NCI-H524 treated with DMSO at 0.1 percent for 48 hours (cell line): ENCODE results near the gene CAP2.
"Not testable (repeated sequence)": the region's sequence is repeated elsewhere in the genome, so short reads cannot be mapped to it uniquely, and the experiment has no call there.

ENCODE experiments used
- DNase-seq: peaks from one replicate; lab custom pipeline; 2025; lab: John Stamatoyannopoulos, UW

The CAP2 gene

DNA sequence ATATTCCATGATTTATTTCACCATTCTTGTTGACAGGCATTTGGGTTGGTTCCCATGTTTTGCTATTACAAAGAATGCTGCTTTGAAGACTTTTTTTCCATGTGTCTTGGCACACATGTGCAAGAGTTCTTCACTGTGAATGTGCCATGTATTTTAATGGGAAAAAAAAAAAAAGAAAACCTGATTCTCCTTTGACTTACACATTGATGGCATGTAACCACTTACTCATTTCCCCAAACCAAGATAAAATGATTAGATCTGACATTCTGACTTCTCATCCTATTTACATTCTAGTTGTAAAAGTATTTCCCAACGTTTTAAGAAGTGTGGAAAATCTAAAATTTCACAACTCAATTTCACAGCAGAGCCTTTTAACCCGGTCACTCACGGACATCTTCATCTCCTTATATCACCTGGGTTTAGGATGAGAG, 4.4 kb downstream of the CAP2 start:
- DNase-seq: no peak

- not testable (repeated sequence) for DNase-seq
Observed at GRCh38 chr6:17405181-17405943, 12.0 kb downstream of the CAP2 start.

GRCh38 chr6:17405944-17406245, 12.5 kb downstream of the CAP2 start:
- DNase-seq: no peak

GRCh38 chr6:17408081-17408480, 14.7 kb downstream of the CAP2 start:
- DNase-seq: no peak

DNA sequence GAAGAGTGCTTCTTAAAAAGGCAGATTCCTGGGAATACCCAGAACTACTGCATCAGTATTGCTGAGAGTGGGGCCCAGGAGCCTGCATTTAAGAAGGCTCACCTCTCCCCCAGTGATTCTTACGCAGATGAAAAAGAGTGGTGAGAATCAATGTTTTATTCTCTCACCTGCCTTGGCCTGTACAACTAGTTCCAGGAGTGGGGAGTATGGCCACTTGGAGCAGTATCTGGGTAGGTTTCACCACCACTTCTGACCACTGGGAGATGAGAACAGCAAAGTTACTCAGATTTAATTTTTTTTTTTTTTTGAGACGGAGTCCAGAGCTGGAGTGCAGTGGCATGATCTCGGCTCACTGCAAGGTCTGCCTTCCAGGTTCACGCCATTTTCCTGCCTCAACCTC, 16.9 kb downstream of the CAP2 start:
- no peak for DNase-seq

- no peak for DNase-seq
Observed at GRCh38 chr6:17413313-17413750, 19.9 kb downstream of the CAP2 start.

GRCh38 chr6:17414395-17414794, 21.0 kb downstream of the CAP2 start:
- DNase-seq: not testable (repeated sequence)

DNA sequence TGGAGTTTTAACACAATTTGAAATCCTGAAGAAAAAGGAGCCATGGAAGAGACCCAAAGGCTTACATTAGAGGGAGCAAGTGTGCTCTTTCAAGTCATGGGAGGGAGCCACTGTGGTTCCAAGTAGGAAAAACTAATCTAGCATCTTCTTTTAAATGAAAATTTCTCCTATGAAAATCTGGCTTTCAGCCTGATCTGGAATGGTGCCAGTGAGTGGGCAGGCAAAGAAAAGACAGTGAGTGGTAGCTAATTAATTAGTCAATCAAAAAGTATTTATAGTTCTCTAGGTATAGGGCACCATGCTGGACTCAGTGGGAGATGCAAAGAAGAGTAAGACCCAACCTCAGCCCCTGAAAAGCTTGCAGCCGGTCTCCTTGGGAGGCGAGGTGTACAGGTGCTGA, 21.9 kb downstream of the CAP2 start:
- no peak for DNase-seq

- no peak for DNase-seq
Observed at GRCh38 chr6:17416806-17417205, 23.4 kb downstream of the CAP2 start.

GRCh38 chr6:17417817-17418216, 24.4 kb downstream of the CAP2 start:
- no peak for DNase-seq

GRCh38 chr6:17418281-17419188, 25.1 kb downstream of the CAP2 start:
- peak; percentile 93 for DNase-seq

DNA sequence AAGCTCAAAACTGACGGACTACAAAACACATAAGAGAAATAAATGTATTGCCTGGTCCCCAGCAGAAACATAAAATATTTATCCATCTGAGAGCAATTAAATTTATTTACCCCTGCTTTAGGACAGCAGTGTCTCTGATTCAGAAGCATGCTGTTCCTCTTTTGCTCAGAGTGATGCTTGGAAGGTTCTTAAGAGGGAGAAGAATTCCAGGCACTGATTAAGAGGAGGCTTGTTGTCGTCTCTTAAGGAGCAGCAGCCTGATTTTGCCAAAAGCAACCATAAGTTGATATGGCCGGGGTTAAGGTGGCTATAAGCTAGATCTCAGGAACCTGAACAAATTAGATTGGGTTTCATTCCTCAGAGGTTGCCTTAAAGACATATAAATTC, 25.8 kb downstream of the CAP2 start:
- peak; percentile 47 for DNase-seq

DNA sequence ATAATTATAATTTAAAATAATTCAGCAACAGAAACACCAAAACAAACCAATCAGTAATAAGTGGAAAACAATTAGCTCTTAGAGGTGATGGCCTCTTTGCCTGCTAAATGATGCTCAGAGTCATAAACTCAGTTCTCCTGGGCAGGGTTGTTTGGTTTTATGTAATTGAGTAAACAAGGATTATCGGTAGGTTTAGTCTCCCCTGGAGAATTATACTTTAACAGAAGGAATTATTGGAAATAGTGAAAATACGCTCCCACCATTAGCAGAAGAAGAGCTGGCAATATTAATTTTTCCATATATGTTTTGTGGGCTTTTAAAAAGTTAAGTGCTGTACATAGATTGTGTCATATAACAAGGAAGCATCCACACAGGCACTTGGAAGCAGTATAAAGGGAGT, 27.0 kb downstream of the CAP2 start:
- no peak for DNase-seq

DNA sequence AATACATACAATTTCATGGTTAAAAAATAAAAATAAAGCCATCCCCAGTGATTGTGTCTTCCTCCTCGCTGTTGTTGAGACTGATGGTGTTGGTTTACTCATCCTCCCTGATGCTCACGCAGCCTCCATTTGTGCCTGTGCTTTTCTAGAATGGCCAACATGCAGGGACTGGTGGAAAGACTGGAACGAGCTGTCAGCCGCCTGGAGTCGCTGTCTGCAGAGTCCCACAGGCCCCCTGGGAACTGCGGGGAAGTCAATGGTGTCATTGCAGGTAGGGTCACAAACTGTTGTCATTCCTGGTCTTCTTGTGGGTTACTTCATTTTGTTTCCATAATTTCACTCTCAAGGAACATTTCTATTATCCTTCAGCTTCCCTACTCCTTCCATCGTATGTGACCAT, 28.0 kb downstream of the CAP2 start:
- DNase-seq: no peak

- DNase-seq: no peak
Observed at GRCh38 chr6:17423026-17423425, 29.6 kb downstream of the CAP2 start.

GRCh38 chr6:17427062-17427461, 33.7 kb downstream of the CAP2 start:
- DNase-seq: no peak

GRCh38 chr6:17427617-17428016, 34.2 kb downstream of the CAP2 start:
- DNase-seq: no peak

DNA sequence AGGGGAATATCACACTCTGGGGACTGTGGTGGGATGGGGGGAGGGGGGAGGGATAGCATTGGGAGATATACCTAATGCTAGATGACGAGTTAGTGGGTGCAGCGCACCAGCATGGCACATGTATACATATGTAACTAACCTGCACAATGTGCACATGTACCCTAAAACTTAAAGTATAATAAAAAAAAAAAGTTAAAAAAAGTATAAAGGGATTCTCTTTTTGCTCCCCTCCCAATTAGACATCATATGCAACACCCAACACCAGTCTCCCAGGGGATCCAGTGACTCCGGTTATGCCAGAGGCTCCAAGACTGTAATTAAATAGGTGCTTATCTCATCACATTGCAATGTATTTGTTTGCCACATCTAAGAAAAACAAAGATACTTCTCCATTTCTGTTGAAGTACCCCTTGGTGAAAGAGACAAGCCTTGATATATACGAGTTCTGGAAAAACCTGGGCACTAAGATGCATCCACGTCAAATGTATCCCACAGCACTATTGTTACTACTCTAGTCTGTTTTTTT, 35.3 kb downstream of the CAP2 start:
- DNase-seq: not testable (repeated sequence)

DNA sequence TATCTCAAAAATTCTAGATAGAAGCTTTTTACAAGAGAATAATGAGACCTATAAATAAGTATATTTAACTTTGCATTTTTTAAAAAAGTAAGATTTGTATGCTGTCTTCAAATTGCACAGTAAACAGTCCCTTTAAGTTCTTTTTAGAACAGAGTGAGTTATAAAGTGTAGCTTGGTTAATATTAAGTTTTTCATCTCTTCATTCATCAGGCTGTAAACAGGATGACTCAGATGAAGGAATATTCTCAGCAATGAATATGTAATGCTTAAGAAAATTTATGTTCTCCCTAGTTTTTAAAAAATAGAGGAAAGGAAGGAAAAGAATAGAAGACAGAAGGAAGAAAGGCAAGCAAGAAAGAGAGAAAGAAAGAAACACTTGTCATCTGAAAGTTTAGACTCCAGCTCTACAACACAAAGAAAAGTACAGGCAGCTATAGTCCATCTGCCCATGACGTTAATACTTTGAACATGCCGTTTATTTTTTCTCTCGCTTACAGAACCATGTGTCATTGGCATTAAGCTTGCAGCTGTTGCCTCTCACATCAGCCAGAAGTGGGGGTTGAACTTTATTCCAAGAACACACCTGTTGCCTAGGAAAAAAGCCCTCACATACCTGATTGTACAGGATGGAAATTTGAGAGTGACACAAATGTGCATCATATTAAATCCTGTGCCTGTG, 36.1 kb downstream of the CAP2 start:
- peak; percentile 93 for DNase-seq

DNA sequence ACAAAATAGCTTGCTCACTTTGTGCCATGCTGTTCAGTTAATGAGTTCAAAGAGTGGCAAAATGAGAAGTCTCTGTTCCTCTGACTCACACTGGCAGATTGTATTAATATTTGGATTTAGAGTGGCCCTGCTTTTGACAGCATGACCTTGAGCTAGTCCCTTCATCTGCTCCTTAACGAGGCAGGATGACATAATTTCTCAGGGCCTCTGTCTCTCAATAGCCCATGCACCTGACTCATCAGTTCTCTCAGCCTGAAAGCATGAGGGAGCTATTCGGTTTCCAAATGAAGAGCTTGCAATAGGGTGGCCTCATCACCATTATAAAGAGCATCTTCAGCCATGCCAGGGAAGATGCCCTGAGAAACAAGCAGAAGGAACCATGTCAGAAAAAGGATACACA, 38.2 kb downstream of the CAP2 start:
- no peak for DNase-seq

GRCh38 chr6:17432356-17432755, 39.0 kb downstream of the CAP2 start:
- no peak for DNase-seq

DNA sequence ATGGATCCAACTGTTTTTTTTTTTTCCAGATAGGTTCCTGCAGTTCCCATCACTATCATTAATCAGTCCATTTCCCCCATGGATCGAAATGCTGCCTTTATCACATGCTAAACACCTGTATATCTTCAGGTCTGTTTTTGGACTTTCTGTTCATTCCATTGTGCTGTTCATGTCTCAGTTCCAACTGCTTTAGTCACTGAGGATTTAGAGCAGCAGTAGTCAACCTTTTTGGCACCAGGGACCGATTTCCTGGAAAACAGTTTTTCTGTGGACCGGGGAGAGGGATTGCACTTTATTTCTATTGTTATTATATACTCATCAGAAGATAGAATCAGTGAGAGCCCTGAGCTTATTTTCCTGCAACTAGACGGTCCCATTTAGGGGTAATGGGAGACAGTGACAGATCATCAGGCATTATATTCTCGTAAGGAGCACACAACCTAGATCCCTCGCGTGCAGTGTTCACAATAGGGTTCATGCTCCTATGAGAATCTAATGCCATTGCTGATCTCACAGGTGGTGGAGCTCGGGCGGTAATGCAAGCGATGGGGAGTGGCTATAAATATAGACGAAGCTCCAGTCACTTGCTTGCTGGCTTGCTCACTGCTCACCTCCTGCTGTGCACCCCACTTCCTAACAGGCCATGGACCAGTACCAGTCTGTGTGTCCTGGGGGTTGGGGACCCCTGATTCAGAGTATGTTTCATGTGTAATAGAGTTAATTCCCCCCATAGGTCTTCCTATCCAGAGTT, 46.0 kb downstream of the CAP2 start:
- no peak for DNase-seq
